IMR-90 (cell line): Measurements from ENCODE around the gene LRFN5. TPM values are rescaled to one million over a fixed set of nuclear protein-coding genes. Genes with fewer than 3 reads are reported as not detected.

Experiments used
- ATAC-seq: fragments of 200-7000 bp; cut with Tn5 transposase; 2 replicates; pipeline ENCODE4 v1.9.1; 2020; ENCODE audit warnings: low read depth, mild to moderate bottlenecking, moderate library complexity
- BruUV-seq: library from RNA; stranded (reverse); fragments of 400-500 nt; replicated peaks from 2 replicates; lab custom pipeline; 2021; lab: Mats Ljungman, UMichigan
- CTCF ChIA-PET: fragments of 300-600 bp; formaldehyde crosslinking; extraction: SDS; loops from one replicate; lab custom pipeline; 2021; ENCODE audit warnings: antibody characterized with exemption; lab: Yijun Ruan, JAX
- POLR2A ChIA-PET: fragments of 300-600 bp; sonication (Branson Sonifier 250); formaldehyde crosslinking; loops from one replicate; lab custom pipeline; 2022; ENCODE audit warnings: antibody characterized with exemption; ENCODE audit not compliant: unreplicated experiment; lab: Charles Lee
- DNase-seq: peaks from one replicate; pipeline ENCODE4 v3.0.0; 2013
- H2AFZ ChIP-seq: replicated peaks from 2 replicates; pipeline ENCODE3; 2013; ENCODE audit warnings: low read length, mild to moderate bottlenecking; ENCODE audit not compliant: poor library complexity
- H2AK5ac ChIP-seq: 2 replicates; pipeline ENCODE4 v1.6.1; 2013; ENCODE audit warnings: low read depth, low read length, inconsistent platforms
- H2AK9ac ChIP-seq: replicated peaks from 2 replicates; pipeline ENCODE3; 2013; ENCODE audit warnings: mild to moderate bottlenecking, low read depth, low read length, moderate library complexity; ENCODE audit not compliant: poor library complexity
- H2BK120ac ChIP-seq: 2 replicates; pipeline ENCODE4 v1.6.1; 2013; ENCODE audit warnings: low read depth, low read length, inconsistent platforms
- H2BK15ac ChIP-seq: 3 replicates; pipeline ENCODE4 v1.6.1; 2013; ENCODE audit warnings: low read depth, low read length, inconsistent platforms
- H2BK20ac ChIP-seq: 2 replicates; pipeline ENCODE4 v1.6.1; 2013; ENCODE audit warnings: low read depth, mild to moderate bottlenecking, inconsistent platforms, low read length, moderate library complexity
- H2BK5ac ChIP-seq: 2 replicates; pipeline ENCODE4 v1.6.1; 2013; ENCODE audit warnings: mild to moderate bottlenecking, low read depth, low read length, inconsistent platforms; ENCODE audit not compliant: poor library complexity, severe bottlenecking
- H3K14ac ChIP-seq: replicated peaks from 2 replicates; pipeline ENCODE4 v1.6.1; 2013; ENCODE audit warnings: low read depth, low read length, inconsistent platforms
- H3K18ac ChIP-seq: 2 replicates; pipeline ENCODE4 v1.6.1; 2013; ENCODE audit warnings: low read depth, low read length, control low read depth
- H3K23ac ChIP-seq: 2 replicates; pipeline ENCODE4 v1.6.1; 2013; ENCODE audit warnings: low read depth, low read length, inconsistent platforms
- H3K27ac ChIP-seq: 2 replicates; pipeline ENCODE4 v1.5.1; 2013; ENCODE audit warnings: mild to moderate bottlenecking, control low read depth, low read length; ENCODE audit not compliant: insufficient read depth
- H3K27me3 ChIP-seq: 2 replicates; pipeline ENCODE4 v1.6.1; 2013; ENCODE audit warnings: low read length; ENCODE audit not compliant: control insufficient read depth, insufficient read depth
- H3K36me3 ChIP-seq: 2 replicates; pipeline ENCODE4 v1.6.1; 2013; ENCODE audit warnings: low read length, mixed read lengths; ENCODE audit not compliant: control insufficient read depth, insufficient read depth
- H3K4ac ChIP-seq: 2 replicates; pipeline ENCODE4 v1.6.1; 2013; ENCODE audit warnings: low read depth, low read length, inconsistent platforms
- H3K4me1 ChIP-seq: 2 replicates; pipeline ENCODE4 v1.6.1; 2013; ENCODE audit warnings: low read length, mixed read lengths; ENCODE audit not compliant: control insufficient read depth, insufficient read depth
- H3K4me2 ChIP-seq: 2 replicates; pipeline ENCODE4 v1.6.1; 2013; ENCODE audit warnings: low read depth, mild to moderate bottlenecking, control low read depth, low read length, moderate library complexity
- H3K4me3 ChIP-seq: 2 replicates; pipeline ENCODE4 v1.5.1; 2013; ENCODE audit warnings: low read depth, mild to moderate bottlenecking, control low read depth, low read length, moderate library complexity; ENCODE audit not compliant: insufficient read depth
- H3K56ac ChIP-seq: 2 replicates; pipeline ENCODE4 v1.6.1; 2013; ENCODE audit warnings: low read length, inconsistent platforms; ENCODE audit not compliant: insufficient read depth; ENCODE audit errors: extremely low read depth
- H3K79me1 ChIP-seq, 2 experiments: 2 replicates each; pipeline ENCODE4 v1.6.1; 2013; ENCODE audit warnings: low read length in 2 of 2, inconsistent platforms in 1 of 2, low read depth in 1 of 2
- H3K9ac ChIP-seq: 2 replicates; pipeline ENCODE4 v1.6.1; 2013; ENCODE audit warnings: low read depth, low read length, control low read depth
- H3K9me1 ChIP-seq: 2 replicates; pipeline ENCODE4 v1.6.1; 2013; ENCODE audit warnings: low read length, inconsistent platforms; ENCODE audit not compliant: insufficient read depth
- H3K9me3 ChIP-seq: 2 replicates; pipeline ENCODE4 v1.6.1; 2013; ENCODE audit warnings: low read length; ENCODE audit not compliant: control insufficient read depth, insufficient read depth
- H4K20me1 ChIP-seq: 2 replicates; pipeline ENCODE4 v1.6.1; 2013; ENCODE audit warnings: low read length, inconsistent platforms; ENCODE audit not compliant: insufficient read depth
- H4K5ac ChIP-seq: 2 replicates; pipeline ENCODE4 v1.6.1; 2013; ENCODE audit warnings: mild to moderate bottlenecking, low read depth, low read length, control low read depth
- H4K8ac ChIP-seq, 2 experiments: 2 replicates each; pipeline ENCODE4 v1.6.1; 2013; ENCODE audit warnings: low read depth in 2 of 2, low read length in 2 of 2, control low read depth in 1 of 2, inconsistent platforms in 1 of 2
- H4K91ac ChIP-seq: 2 replicates; pipeline ENCODE4 v1.6.1; 2013; ENCODE audit warnings: low read depth, low read length, inconsistent platforms; ENCODE audit not compliant: insufficient read depth
- SMC3 ChIP-seq: fragments of 150-350 bp; IDR thresholded peaks from 2 replicates; pipeline ENCODE4 v1.6.1; 2016; ENCODE audit warnings: low read depth, mild to moderate bottlenecking, antibody characterized with exemption, low read length, moderate library complexity
- WGBS, 2 experiments: methylation state at CpG; one replicate each; pipeline versions ENCODE4 v1.1.5 to v1.1.7; 2013; ENCODE audit warnings: missing lambda C conversion rate in 2 of 2; ENCODE audit not compliant: insufficient read length in 1 of 2; ENCODE audit errors: extremely low coverage in 2 of 2; 5-methylcytosine and 5-hydroxymethylcytosine counted together
- dilution Hi-C: fragments of 300-500 bp; cut with HindIII; formaldehyde crosslinking; loops from one replicate; pipeline ENCODE4 v1.14.3; 2018; ENCODE audit warnings: low sequenced_read_pairs; ENCODE audit not compliant: unreplicated experiment
- in situ Hi-C: fragments of 300-500 bp; cut with MboI; formaldehyde crosslinking; loops from 3 replicates; pipeline ENCODE4 v1.14.3; 2019; ENCODE audit warnings: low sequenced_read_pairs, inconsistent platforms, mixed read lengths
- intact Hi-C: fragments of 100-400 bp; cut with micrococcal nuclease; formaldehyde crosslinking; loops from 2 replicates; pipeline ENCODE4 v1.10.0; 2022
- polyA plus RNA-seq, 3 experiments: library from polyadenylated mRNA; depleted of rRNA; stranded (reverse); fragments of >200 nt; gene quantifications; 2 replicates each; pipeline ENCODE4 v1.2.3, GENCODE V29; 2012; ENCODE audit warnings: low replicate concordance in 1 of 3
- total RNA-seq: library from RNA; depleted of rRNA; stranded (reverse); fragments of >200 nt; gene quantifications from 2 replicates; pipeline ENCODE4 v1.2.3, GENCODE V29; 2012

LRFN5 gene
- total and polyA plus RNA-seq, 2 of the 4 experiments (the other 2 are of a cell fraction), result 1.8 to 3.6 TPM

GRCh38 chr14:41839661-41840060, 233.0 kb downstream of the LRFN5 start:
- in situ Hi-C loops (no loop called here), intact Hi-C loops (no loop called here), dilution Hi-C loops (no loop called here)
- POLR2A ChIA-PET, result no interaction called here
- no peak overlapping the region for H3K27ac ChIP-seq
- H3K4me3 ChIP-seq, result no peak overlapping the region
- no peaks in the 10 kb centered on the region for H3K9me1 ChIP-seq
- no peak overlapping the region for H4K8ac ChIP-seq
- H3K4me1 ChIP-seq, result no peaks in the 10 kb centered on the region
- no peak for TF ChIP-seq SMC3
- CTCF ChIA-PET, result no interaction called here
- H2BK120ac ChIP-seq, result no peak overlapping the region
- no peak overlapping the region for H4K91ac ChIP-seq
- no peaks in the 10 kb centered on the region for H3K36me3 ChIP-seq
- no peak for ATAC-seq
- no peak overlapping the region for H2AK9ac ChIP-seq
- H2AK5ac ChIP-seq, result no peak overlapping the region
- H3K9ac ChIP-seq, result no peak overlapping the region
- no peak overlapping the region for H2BK20ac ChIP-seq
- H3K27me3 ChIP-seq, result no peaks in the 10 kb centered on the region
- no peaks in the 10 kb centered on the region for H4K20me1 ChIP-seq
- no peak overlapping the region for H3K56ac ChIP-seq
- no peak overlapping the region for H2AFZ ChIP-seq
- no peak overlapping the region for H3K4ac ChIP-seq
- H3K79me1 ChIP-seq, result no peaks in the 10 kb centered on the region
- no peak overlapping the region for H2BK5ac ChIP-seq
- no peak overlapping the region for H4K5ac ChIP-seq
- no peaks in the 10 kb centered on the region for H3K9me3 ChIP-seq
- no peak overlapping the region for H3K18ac ChIP-seq
- no peak overlapping the region for H3K23ac ChIP-seq
- no peak for DNase-seq
- BruUV-seq, result no TSS peak
- H3K4me2 ChIP-seq, result no peak overlapping the region
- no peak overlapping the region for H2BK15ac ChIP-seq
- no CpG with 5 or more reads among the region's 2 CpGs for WGBS, 2 experiments
- H3K14ac ChIP-seq, result no peak overlapping the region
